HepG2 (cell line): Measurements from ENCODE around the gene GPATCH11. TPM values are rescaled to one million over a fixed set of nuclear protein-coding genes. Genes with fewer than 3 reads are reported as not detected.

ENCODE experiments used
- BORCS8-MEF2B ChIP-seq: sonication (generic); formaldehyde crosslinking; IDR thresholded peaks from 2 replicates; pipeline ENCODE4 v1.8.0; 2022; ENCODE audit warnings: mild to moderate bottlenecking, missing genetic modification reagents
- CC2D1A ChIP-seq: sonication (generic); formaldehyde crosslinking; IDR thresholded peaks from 2 replicates; pipeline ENCODE4 v1.8.1; 2023; ENCODE audit warnings: mild to moderate bottlenecking, missing genetic modification reagents
- ISL2 ChIP-seq: sonication (generic); formaldehyde crosslinking; IDR thresholded peaks from 2 replicates; pipeline ENCODE4 v1.5.0; 2020; ENCODE audit warnings: missing genetic modification reagents
- KDM6A ChIP-seq: IDR thresholded peaks from 2 replicates; pipeline ENCODE4 v1.6.1; 2016; ENCODE audit warnings: low read depth
- RARA ChIP-seq: IDR thresholded peaks from 2 replicates; pipeline ENCODE4 v1.6.1; 2016; ENCODE audit warnings: missing genetic modification reagents, missing compliant biosample characterization
- RELA ChIP-seq: sonication (generic); formaldehyde crosslinking; IDR thresholded peaks from 2 replicates; pipeline ENCODE4 v1.4.0; 2020; ENCODE audit warnings: missing genetic modification reagents
- SIX1 ChIP-seq: sonication (generic); formaldehyde crosslinking; IDR thresholded peaks from 2 replicates; pipeline ENCODE4 v1.4.0; 2020; ENCODE audit warnings: missing genetic modification reagents, borderline replicate concordance
- SNAI1 ChIP-seq: sonication (generic); formaldehyde crosslinking; IDR thresholded peaks from 2 replicates; pipeline ENCODE4 v1.5.0; 2020; ENCODE audit warnings: mild to moderate bottlenecking, missing genetic modification reagents, borderline replicate concordance
- SOX6 ChIP-seq, 2 experiments: fragments of 450-650 bp in 1 of 2; sonication (generic) in 1 of 2; formaldehyde crosslinking in 1 of 2; IDR thresholded peaks; 2 replicates each; pipeline versions ENCODE4 v1.4.0 to v1.6.1; 2017 to 2020; ENCODE audit warnings: antibody characterized with exemption in 1 of 2, mild to moderate bottlenecking in 1 of 2, missing genetic modification reagents in 1 of 2
- TAF1 ChIP-seq: sonication (generic); formaldehyde crosslinking; IDR thresholded peaks from 2 replicates; pipeline ENCODE4 v1.4.0; 2020; ENCODE audit warnings: missing genetic modification reagents
- TCF12 ChIP-seq, 2 experiments: fragments of 450-650 bp in 1 of 2; sonication (generic) in 1 of 2; formaldehyde crosslinking in 1 of 2; IDR thresholded peaks; 2 replicates each; pipeline versions ENCODE4 v1.6.1 to v1.8.0; 2017 to 2022; ENCODE audit warnings: antibody characterized with exemption in 1 of 2, mild to moderate bottlenecking in 1 of 2, missing genetic modification reagents in 1 of 2, moderate library complexity in 1 of 2
- TEAD3 ChIP-seq: optimal IDR thresholded peaks from 2 replicates; pipeline ENCODE3; 2016; ENCODE audit warnings: borderline replicate concordance
- TFDP2 ChIP-seq: sonication (generic); formaldehyde crosslinking; IDR thresholded peaks from 2 replicates; pipeline ENCODE4 v1.4.0; 2020; ENCODE audit warnings: missing genetic modification reagents
- ZNF205 ChIP-seq: IDR thresholded peaks from 2 replicates; pipeline ENCODE4 v1.6.1; 2018; ENCODE audit warnings: missing biosample characterization, missing genetic modification reagents
- ZNF253 ChIP-seq: sonication (generic); formaldehyde crosslinking; IDR thresholded peaks from 2 replicates; pipeline ENCODE4 v1.8.0; 2022; ENCODE audit warnings: mild to moderate bottlenecking, missing genetic modification reagents, borderline replicate concordance
- ZNF383 ChIP-seq: sonication (generic); formaldehyde crosslinking; IDR thresholded peaks from 2 replicates; pipeline ENCODE4 v1.4.0; 2020; ENCODE audit warnings: missing genetic modification reagents, mild to moderate bottlenecking, borderline replicate concordance
- ZNF501 ChIP-seq: sonication (generic); formaldehyde crosslinking; IDR thresholded peaks from 2 replicates; pipeline ENCODE4 v1.5.1; 2020; ENCODE audit warnings: mild to moderate bottlenecking, moderate library complexity, missing genetic modification reagents
- ZNF687 ChIP-seq: sonication (generic); formaldehyde crosslinking; IDR thresholded peaks from 2 replicates; pipeline ENCODE4 v1.5.1; 2020; ENCODE audit warnings: mild to moderate bottlenecking, missing genetic modification reagents, moderate library complexity
- ZNF770 ChIP-seq: sonication (generic); formaldehyde crosslinking; IDR thresholded peaks from 2 replicates; pipeline ENCODE4 v1.5.0; 2020; ENCODE audit warnings: mild to moderate bottlenecking, missing genetic modification reagents
- ZSCAN25 ChIP-seq: sonication (generic); formaldehyde crosslinking; IDR thresholded peaks from 2 replicates; pipeline ENCODE4 v1.8.0; 2022; ENCODE audit warnings: mild to moderate bottlenecking, missing genetic modification reagents
- polyA plus RNA-seq, 8 experiments: library from polyadenylated mRNA; depleted of rRNA in 3 of 8; stranded (reverse) in 7 of 8; unstranded in 1 of 8; fragments of >200 nt; fragmentation: Illumina TruSeq in 4 of 8; extraction: Trizol in 4 of 8; gene quantifications; 2 replicates each; pipeline versions ENCODE4 v1.2.1 to v1.2.3, GENCODE V29; 2011 to 2016; ENCODE audit warnings: low read depth in 4 of 8, missing spikeins in 1 of 8, mixed read lengths in 1 of 8; ENCODE audit not compliant: insufficient read depth in 1 of 8
- total RNA-seq, 5 experiments: library from RNA; depleted of rRNA; stranded (reverse); fragments of >200 nt; fragmentation: Illumina TruSeq; extraction: Trizol; gene quantifications; 2 replicates each; pipeline ENCODE4 v1.2.3, GENCODE V29; 2016; ENCODE audit warnings: low read depth in 1 of 5

GPATCH11 gene
- total and polyA plus RNA-seq, 2 of the 13 experiments (the other 11 are each of a cell fraction or from before 2014, with no cell fraction given), result 3.8 to 8.7 TPM

- TF ChIP-seq ZNF687 (CRISPR knock-in tag) (peak; percentile 98), SIX1 (CRISPR knock-in tag) (no peak), TCF12 (IDR thresholded peaks at IDR 0.05) (no peak), TCF12 (CRISPR knock-in tag; IDR thresholded peaks at IDR 0.05) (0 out of 2 replicates have a peak, but pooled peaks have one; percentile 66), ISL2 (CRISPR knock-in tag) (peak; percentile 53), SNAI1 (CRISPR knock-in tag) (peak; percentile 97; the same call in 1 of the 2 replicates), ZNF253 (CRISPR knock-in tag) (no peak), RARA (CRISPR knock-in tag) (0 out of 2 replicates have a peak, but pooled peaks have one; percentile 11), CC2D1A (CRISPR knock-in tag) (peak; percentile 94; the same call in 1 of the 2 replicates), ZNF501 (CRISPR knock-in tag) (peak; percentile 97), TAF1 (peak; percentile 81), ZNF205 (CRISPR knock-in tag) (0 out of 2 replicates have a peak, but pooled peaks have one; percentile 22), BORCS8-MEF2B (CRISPR knock-in tag) (peak; percentile 48; the same call in 1 of the 2 replicates), KDM6A (CRISPR knock-in tag) (0 out of 2 replicates have a peak, but pooled peaks have one; percentile 8), RELA (0 out of 2 replicates have a peak, but pooled peaks have one; percentile 10), SOX6 (IDR thresholded peaks at IDR 0.05) (no peak), SOX6 (CRISPR knock-in tag; IDR thresholded peaks at IDR 0.05) (peak; percentile 82), ZNF770 (peak; percentile 66), ZNF383 (0 out of 2 replicates have a peak, but pooled peaks have one; percentile 58), TFDP2 (CRISPR knock-in tag) (peak; percentile 54), ZSCAN25 (CRISPR knock-in tag) (peak; percentile 92), TEAD3 (CRISPR knock-in tag) (peak; percentile 49)
Observed at GRCh38 chr2:37083873-37084794, at the start of gene GPATCH11, which contains the start of gene HEATR5B (continued).
